GM19023 (cell line): ENCODE results near the gene SLC35F6.
"Not testable (repeated sequence)": the region's sequence is repeated elsewhere in the genome, so short reads cannot be mapped to it uniquely, and the experiment has no call there.

Experiments used
- ATAC-seq: cut with Tn5 transposase; IDR thresholded peaks from one replicate; pipeline ENCODE4 v1.9.1; 2021; ENCODE audit warnings: mild to moderate bottlenecking, moderate library complexity; ENCODE audit not compliant: unreplicated experiment

Gene SLC35F6

DNA sequence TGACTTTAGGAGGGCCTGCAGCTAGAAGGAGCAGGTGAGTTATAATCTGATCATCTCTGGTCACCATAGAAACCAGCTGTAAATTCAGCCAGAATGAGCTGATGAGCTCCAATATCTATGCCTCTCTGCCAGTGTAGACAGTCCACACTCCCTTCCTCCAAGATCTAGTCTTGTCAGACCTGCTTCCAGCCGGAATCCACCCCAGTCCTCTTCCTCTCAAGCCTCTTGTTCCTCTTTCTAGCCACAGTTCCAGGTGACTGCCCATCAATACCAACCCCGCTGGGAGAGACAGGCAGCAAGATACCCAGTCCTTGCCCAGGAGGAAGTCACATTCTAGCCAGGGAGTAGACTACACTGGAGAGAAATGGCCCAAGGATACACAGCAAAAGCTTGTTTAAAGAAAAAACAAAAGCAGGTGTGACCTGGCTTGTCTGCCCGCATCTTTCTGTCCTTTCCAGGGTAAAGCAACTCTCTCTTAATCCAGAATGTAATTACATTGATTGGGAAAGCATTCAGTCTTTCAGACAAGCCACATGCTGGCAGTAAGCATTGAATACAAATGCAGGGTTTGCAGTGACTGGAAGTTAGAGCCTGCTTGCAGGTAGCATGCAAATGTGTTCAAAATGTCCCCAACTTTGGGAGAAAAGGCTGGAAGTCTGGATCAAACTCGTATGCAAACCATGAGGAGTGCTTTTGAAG is 9.0 kb upstream of the SLC35F6 start:
- no peak for ATAC-seq

DNA sequence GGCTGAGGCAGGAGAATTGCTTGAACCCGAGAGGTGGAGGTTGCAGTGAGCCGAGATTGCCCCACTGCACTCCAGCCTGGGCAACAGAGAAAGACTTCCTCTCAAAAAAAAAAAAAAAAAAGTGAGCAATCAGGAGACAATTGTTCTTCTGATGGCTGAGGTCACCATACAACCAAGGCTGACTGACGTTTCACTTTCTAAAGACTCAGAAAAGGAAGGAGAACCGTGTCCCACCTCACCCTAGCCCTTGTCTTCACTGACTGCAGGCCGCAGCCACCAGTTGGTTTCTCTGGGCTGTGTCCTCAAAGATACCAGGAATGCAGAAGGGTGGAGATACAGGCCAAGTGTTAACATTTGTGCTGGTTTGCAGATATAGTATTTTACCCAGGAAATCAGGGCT is 7.7 kb upstream of the SLC35F6 start:
- no peak for ATAC-seq

DNA sequence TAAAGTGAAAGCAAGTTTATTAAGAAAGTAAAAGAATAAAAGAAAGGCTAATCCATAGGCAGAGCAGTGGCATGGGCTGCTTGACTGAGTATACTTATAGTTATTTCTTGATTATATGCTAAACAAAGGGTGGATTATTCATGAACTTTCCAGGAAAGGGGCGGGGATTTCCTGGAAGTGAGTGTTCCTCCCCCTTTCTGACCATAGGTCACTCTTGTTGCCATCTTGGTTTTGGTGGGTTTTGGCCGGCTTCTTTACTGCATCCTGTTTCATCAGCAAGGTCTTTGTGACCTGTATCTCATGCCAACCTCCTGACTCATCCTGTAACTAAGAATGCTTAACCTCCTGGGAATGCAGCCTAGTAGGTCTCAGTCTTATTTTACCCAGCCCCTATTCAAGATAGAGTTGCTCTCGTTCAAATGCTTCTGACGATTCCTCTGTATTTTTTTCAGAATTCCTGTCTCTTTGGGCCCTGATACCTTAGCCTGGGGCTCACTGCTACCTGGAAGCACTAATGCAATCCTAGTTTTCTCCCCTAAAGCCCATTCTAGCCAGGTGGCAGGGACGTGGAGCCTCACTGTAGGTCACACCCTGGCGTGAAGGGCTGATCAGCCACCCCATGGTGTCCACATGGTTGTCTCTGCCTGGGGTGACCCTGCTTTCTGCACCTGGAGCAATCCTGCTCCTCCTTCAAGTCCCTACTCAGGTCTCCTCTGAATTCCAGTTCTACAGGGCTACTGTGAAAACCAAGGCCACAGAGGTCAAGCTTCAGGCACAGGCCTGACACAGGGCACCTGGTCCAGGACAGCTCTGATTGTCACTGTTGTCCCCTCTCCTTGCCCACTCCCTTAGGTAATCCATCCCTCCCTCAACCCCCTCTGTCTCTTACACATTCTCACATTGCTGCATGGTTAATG is 6.0 kb upstream of the SLC35F6 start:
- ATAC-seq: no peak

DNA sequence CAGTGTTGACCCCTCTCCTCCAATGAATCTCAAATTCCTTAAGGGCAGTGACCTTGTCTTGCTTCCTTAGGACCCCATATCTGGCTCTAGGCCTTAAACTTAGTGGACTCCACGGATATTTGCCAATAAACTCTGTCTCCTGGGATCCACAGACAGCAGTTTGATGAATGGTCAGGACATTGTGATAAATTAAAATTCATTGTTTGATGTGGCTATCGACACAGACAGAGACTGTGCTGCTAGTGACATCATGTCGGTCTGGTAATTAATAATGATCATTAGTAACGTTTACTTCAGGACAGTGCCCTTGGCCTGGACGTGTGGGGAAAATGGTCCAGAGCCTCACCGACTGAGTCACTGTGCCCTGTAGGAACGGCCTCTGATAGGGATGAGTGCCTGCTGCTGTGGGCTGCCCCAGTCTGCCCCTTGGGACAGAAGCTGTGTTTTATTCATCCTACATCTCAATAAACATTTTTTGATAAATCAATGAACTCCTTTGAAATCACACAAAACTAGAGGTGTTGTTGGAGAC is 5.2 kb upstream of the SLC35F6 start:
- no peak for ATAC-seq

DNA sequence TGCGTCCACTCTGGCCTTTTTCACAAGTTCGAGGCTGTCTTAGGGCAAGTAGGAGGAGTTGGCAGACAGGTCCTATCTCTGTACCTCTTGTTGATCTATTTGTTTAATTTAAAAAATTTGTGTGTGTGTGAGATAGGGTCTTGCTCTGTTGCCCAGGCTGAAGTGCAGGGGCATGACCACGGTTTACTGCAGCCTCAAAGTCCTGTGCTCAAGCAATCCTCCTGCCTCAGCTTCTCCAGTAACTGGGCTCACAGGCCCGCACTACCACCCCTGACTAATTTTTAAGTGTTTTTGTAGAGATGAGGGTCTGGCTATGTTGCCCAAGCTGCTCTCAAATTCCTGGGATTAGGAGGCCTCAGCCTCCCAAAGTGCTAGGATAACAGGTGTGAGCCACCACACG is 4.2 kb upstream of the SLC35F6 start:
- no peak for ATAC-seq

DNA sequence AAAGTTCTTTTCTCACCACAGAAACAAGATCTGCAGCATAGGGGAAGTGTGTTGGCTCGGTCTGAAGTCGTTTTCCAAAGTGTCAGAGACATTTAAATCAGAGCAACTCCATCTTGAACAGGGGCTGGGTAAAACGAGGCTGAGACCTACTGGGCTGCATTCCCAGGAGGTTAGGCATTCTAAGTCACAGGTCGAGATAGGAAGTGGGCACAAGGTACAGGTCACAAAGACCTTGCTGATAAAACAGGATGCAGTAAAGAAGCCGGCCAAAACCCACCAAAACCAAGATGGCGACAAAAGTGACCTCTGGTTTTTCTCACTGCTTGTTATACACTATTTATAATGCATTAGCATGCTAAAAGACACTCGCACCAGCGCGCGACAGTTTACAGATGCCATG is 3.1 kb upstream of the SLC35F6 start:
- ATAC-seq: not testable (repeated sequence)

DNA sequence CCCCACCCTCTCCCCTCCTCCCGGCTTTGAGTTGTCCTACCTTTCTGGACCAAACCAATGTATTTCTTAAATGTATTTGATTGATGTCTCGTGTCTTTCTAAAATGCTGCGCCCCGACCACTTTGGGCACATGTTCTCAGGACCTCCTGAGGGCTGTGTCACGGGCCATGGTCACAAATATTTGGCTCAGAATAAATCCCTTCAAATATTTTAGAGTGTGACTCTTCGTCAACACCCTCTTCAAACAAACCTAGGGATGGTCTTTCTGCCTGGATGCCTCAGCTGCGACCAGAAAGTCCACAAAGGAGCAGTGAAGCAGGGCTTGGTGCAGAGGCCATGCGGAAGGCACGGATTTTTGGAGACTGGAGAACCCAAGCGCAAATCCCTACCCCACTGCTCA is 1.1 kb upstream of the SLC35F6 start:
- no peak for ATAC-seq

DNA sequence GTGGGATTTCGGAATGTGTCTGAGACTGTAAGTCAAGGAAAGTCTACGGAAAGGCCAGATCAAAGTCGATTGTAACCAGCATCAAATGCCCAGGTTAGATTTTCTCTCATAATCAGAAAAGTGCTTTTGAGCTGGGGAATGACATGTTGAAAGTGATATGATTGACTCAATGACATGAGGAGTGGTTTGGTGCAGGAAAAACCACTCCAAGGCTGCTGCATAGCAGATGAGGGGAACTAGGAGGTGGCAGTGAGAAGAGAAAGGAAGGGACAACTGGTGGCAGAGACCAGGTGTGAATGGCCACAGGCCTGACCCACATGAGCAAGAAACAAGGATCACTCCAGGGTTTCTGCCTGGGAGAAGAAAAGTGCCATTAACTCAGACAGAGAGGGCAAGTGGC is 822 bp downstream of the SLC35F6 start:
- ATAC-seq: no peak

DNA sequence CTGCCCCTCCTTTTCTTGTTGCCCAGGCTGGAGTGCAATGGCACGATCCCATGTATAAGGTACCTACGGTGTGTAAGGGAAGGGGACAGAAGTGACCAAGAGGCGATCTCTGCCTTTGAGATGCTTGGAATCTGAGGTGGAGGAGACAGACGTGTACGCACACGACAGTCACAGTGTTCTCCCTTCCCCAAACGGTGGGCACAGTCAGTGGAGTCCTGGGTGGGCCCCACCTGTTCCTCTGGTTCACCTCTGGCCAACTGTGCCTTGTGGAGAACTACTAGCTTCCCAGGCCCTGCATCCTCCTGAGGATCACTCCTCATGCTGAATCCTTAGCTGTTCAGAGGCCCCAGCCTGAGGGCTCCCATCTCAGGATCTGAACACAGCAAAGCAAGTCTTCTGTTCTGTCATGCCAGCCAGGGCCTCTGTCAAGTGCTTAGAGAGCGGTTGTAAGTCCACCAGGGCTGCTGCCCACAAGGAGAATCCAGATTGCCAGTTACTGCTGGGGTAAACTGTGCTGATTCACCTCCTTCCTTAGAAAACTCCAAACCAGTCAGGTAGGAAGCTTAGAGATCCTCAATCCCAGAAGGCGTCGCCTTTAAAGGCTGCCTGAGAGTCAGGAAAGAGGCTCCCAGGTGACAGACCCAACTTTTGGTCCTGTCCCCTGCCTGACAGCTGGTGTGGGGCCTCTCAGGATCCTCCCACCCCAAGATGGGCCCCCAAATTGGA is 1.6 kb downstream of the SLC35F6 start:
- ATAC-seq: no peak

DNA sequence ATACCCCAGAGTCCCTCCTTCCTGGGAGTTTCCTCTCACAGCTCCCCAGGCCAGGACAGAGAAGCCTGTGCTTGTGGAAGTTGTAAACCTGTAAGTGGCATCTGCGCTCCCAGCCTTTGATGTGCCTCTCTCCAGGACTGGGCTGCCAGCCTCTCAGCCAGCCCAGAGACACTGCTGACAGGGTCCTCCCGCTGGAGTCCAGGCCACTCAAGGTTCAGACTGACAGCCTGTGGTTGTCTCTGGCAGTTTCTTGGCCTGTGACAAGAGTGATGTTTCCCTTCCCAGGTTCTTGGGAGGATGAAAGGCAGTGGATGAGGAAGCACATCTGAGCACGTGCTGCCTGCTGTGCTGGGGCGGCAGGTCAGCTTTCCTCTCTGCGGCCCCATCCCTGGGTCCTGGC is 3.0 kb downstream of the SLC35F6 start:
- ATAC-seq: no peak

DNA sequence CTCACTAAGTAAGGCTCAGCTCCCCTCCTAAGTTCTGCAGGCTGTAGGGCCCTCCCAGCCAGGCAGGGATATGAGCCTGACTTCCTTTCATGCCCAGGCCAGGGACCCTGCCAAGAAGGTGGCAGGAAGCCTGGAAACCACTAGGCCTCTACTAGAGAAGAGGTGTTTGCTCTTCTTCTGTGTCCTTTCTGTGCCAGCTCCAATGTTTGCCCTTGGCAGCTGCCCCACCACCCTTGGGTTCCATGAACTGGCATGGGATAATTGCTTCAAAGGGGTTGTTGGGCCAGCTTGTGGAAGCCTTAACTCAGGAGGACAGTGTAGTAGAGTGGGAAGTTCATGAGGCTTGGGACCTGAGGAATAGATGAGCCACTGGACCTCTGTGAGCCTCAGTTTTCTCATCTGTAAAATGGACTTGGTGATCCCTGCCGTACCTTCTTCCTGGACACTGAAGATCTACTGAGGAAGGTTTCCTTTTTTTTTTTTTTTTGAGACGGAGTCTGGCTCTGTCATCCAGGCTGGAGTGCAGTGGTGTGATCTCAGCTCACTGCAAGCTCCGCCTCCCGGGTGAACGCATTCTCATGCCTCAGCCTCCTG is 3.9 kb downstream of the SLC35F6 start:
- ATAC-seq: no peak

DNA sequence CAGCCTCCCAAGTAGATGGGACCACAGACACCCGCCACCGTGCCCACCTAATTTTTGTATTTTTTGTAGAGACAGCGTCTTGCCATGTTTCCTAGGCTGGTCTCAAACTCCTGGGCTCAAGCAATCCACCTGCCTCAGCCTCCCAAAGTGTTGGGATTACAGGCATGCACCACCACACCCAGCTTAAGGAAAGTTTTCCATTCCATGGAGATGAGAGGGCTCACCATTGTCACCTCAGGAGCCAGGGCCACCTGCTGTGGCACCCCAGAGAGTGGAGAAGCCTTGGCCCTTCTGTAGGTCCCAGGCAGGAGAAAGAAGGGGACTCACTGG is 4.6 kb downstream of the SLC35F6 start:
- no peak for ATAC-seq

DNA sequence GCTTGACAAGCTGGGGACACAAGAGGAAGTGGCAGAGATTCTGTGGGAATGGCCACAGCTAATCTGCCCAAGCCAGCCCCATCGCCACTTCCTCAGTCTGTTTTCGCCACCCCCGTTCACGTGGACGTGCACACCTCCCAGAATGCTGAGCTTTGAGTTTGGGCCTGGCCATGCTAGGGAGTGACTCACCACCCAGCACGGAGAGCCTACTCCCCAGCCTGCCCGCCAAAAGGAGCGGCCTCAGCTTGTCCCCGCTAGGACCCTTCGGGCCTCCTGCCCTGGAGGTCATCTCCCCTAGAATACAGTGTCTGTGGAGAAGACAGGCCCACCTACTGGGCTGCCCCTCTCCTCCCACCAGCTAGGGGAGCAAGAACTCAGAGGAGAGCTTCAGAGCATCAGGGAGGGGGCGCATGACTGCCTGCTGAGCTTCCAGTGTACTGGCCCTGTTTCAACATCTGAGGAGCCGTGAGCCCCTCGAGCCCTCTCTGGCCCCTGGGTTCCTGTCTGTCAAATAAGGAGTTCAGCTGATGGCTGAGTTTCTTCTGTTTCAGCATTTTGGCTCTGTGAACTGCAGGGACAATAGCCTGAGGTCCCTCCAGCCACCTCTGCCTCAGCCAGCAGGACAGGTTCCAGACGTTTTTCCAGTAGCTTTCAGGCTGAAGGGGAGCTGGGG is 5.1 kb downstream of the SLC35F6 start:
- no peak for ATAC-seq

DNA sequence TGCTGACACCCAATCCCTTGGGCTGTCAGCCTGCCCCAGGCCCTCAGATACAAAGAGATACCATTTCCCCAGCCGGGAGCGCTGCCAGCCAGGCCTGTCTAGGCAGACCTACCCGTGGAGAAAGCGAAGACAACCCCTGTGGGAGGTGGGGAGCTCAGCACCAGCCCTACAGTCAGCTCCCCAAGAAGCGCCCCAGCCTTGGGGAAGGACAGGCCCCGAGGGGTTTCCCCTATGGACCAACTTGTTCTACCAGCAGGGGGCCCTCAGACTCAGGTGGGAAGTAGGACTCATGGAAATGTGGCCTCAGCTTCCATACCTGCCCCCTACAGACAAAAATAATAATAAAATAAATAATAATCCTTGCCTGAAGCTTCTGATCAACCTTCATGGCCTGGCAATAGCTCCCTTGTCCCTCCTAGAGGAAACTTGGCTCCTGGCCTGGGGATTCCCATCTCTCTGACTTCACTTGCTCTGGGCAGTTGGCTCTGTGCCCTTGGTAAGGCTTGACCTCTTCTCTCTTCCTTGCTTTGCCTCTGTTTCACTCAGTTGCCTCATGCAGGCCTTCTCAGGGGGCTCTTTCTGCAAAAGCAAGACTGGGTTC is 7.0 kb downstream of the SLC35F6 start:
- no peak for ATAC-seq

DNA sequence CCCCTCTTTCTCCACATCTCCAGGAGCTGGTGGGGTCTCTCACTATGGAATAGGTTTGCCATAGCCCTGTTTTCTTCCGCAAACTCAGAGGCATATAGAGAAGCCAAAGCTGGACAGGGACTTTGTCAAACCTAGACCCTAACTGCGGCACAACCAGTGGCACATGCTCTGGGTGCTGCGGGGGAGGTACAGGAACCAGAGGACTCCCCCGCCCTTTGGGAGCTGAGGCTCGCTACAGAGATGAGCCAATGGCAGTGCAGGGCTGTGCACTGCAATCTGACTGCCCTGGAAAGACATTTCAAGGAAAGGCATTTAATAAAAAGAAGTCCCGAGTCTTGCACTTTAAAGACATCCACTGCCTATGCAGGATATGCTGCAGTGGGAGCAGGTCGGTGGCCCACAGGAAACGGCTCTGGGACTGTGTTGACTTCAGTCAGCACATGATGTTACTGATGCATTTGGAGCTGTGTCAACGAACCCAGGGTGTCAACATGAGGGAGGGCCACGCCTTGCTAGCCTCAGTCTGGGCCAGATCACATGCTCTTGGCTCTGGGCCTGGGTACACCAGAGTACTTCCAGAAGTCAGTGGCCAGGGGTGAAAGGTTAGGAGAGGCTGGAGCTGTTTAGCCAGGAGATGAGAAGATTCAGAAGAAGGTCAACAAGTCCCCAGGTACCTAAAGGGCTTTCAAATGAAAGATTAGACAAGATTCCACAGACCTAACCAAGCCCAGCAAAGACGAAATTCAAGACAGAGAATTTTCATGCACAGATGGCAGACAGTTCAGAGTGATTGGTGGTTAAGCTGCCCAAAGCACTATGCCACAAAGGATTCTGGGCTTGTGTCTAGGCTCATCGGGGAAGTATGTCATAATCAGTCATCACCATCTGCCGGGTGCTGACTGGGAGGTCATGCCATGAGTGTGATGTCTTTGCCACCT is 8.2 kb downstream of the SLC35F6 start:
- ATAC-seq: no peak

DNA sequence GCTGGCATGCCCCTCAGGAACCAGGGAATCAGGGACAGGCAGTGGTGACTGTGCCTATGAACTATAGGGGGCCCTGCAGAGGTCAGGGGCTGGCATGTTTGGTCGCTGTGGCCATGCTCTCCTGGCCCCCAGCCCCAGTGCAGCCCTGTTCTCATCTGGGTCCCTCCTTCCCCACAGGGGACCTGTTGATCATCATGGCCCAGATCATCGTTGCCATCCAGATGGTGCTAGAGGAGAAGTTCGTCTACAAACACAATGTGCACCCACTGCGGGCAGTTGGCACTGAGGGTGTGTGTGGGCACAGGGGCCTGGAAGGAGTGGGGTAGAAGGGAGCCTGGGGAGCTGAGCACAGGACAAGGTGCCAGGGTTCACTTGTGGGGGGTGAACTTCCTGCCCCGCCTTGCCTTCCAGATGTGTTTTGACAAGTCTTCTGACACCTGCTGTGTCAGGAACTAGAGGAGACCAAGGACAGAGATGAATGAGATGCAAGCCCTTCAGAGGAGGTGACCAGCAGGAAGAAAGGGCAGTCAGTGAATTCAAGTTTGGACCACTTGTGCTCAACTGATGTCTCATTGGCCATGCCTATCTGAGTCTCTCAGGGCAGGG is 12.2 kb downstream of the SLC35F6 start:
- no peak for ATAC-seq

DNA sequence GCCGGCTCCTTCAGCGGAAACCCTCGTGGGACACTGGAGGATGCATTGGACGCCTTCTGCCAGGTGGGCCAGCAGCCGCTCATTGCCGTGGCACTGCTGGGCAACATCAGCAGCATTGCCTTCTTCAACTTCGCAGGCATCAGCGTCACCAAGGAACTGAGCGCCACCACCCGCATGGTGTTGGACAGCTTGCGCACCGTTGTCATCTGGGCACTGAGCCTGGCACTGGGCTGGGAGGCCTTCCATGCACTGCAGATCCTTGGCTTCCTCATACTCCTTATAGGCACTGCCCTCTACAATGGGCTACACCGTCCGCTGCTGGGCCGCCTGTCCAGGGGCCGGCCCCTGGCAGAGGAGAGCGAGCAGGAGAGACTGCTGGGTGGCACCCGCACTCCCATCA is 14.0 kb downstream of the SLC35F6 start:
- ATAC-seq: no peak

DNA sequence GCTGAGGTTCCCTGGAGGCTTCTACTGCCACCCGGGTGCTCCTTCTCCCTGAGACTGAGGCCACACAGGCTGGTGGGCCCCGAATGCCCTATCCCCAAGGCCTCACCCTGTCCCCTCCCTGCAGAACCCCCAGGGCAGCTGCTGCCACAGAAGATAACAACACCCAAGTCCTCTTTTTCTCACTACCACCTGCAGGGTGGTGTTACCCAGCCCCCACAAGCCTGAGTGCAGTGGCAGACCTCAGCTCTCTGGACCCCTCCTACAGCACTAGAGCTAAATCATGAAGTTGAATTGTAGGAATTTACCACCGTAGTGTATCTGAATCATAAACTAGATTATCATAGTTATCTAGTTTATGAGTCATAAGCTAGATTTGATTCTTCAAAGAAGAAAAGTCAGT is 14.4 kb downstream of the SLC35F6 start:
- ATAC-seq: no peak
